Measurements from ENCODE around the gene C19orf53.
A peak's percentile ranks its signal among the peaks of the same experiment; 100 is the strongest.

Gene C19orf53

DNA sequence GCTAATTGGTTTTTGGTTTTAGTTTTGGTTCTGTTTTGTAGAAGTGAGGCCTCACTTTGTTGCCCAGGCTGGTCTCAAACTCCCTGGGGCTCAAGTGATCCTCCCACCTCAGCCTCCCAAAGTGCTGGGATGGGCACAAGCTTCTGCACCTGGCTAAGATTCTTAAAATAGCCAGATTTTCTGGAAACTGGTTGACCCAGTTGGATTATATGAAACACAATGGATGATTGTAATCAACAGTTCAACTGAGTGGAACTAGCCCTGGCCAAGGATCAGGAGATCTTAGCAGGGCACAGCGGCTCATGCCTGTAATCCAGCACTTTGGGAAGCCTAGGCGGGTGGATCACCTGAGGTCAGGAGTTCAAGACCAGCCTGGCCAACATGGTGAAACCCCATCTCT lies 39.5 kb upstream of the C19orf53 start:
- no peak overlapping the region for H3K4me3 ChIP-seq (ENCODE audit: low read depth, low read length)
- in situ Hi-C loops (cut with HindIII; ENCODE audit: low sequenced_read_pairs) = no loop called here
- no peak for DNase-seq (ENCODE audit: low read depth)
- TF ChIP-seq, protein P1, sequence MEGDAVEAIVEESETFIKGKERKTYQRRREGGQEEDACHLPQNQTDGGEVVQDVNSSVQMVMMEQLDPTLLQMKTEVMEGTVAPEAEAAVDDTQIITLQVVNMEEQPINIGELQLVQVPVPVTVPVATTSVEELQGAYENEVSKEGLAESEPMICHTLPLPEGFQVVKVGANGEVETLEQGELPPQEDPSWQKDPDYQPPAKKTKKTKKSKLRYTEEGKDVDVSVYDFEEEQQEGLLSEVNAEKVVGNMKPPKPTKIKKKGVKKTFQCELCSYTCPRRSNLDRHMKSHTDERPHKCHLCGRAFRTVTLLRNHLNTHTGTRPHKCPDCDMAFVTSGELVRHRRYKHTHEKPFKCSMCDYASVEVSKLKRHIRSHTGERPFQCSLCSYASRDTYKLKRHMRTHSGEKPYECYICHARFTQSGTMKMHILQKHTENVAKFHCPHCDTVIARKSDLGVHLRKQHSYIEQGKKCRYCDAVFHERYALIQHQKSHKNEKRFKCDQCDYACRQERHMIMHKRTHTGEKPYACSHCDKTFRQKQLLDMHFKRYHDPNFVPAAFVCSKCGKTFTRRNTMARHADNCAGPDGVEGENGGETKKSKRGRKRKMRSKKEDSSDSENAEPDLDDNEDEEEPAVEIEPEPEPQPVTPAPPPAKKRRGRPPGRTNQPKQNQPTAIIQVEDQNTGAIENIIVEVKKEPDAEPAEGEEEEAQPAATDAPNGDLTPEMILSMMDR (IDR thresholded peaks at IDR 0.05; ENCODE audit: low read depth, low read length, missing control alignments) = no peak

DNA sequence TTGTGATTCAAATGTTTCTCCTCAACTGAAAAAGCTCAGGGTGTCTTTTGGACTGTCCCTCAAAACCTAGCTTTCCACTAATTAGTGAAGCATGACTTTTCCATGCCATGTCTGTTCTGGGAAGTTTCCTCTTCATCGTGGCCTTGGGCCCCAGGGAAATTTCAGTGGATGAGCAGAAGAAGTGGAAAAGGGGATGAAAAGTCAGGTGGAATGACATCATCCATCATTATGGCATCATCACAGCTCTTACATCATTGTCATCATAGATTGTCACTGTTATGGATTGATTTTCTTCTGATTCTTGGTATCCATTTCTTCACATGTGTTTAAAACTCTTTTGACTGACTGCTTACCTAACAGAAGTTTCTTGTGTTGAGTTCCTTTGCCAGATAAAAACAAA lies 36.2 kb upstream of the C19orf53 start:
- no peak for DNase-seq (ENCODE audit: low read depth)
- TF ChIP-seq, protein P1 (IDR thresholded peaks at IDR 0.05; ENCODE audit: low read depth, low read length, missing control alignments) = no peak
- no peak overlapping the region for H3K4me3 ChIP-seq (ENCODE audit: low read depth, low read length)
- in situ Hi-C loops (cut with HindIII; ENCODE audit: low sequenced_read_pairs) = no loop called here

DNA sequence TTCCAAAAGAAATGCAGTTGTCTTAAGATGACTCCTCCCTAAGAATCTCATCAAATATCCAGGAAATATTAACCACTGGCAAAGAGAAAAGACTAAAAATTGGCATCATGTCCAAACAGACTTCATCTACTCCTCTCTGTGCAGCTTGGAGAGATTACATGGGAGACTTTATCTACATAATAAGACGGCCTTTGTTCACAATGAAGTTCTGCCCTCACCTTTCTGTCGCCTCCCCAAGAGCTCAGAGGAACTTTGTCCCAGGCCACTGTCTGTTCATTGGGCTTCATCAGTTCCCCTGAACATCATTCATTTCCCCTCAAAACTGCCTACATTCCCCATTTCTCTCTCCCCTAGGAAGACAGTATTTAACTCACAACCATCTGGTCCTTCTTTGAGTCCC lies 32.4 kb upstream of the C19orf53 start:
- in situ Hi-C loops (cut with HindIII; ENCODE audit: low sequenced_read_pairs) = no loop called here
- H3K4me3 ChIP-seq (ENCODE audit: low read depth, low read length) = no peak overlapping the region
- DNase-seq (ENCODE audit: low read depth) = no peak
- TF ChIP-seq, protein P1 (IDR thresholded peaks at IDR 0.05; ENCODE audit: low read depth, low read length, missing control alignments) = no peak

DNA sequence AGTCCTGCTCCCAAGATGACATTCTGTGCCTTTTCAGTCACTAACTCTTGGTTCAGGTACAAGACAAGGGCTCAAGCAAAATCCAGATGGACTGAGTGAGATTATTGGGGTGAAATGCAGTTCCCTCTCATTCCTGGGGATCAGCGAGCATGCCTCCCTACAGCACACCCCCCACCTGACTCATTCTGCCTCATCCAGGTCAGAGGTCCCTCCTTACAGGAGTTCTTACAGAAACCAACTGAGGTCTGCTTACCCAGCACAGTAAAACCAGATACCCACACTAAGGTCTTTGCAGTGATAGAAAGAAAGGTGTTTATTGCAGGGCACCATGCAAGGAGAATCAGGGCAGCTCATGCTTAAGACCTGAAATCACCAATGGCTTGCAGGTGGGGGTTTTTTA lies 31.5 kb upstream of the C19orf53 start:
- TF ChIP-seq, protein P1 (IDR thresholded peaks at IDR 0.05; ENCODE audit: low read depth, low read length, missing control alignments) = no peak
- DNase-seq (ENCODE audit: low read depth) = no peak
- in situ Hi-C loops (cut with HindIII; ENCODE audit: low sequenced_read_pairs) = no loop called here
- H3K4me3 ChIP-seq (ENCODE audit: low read depth, low read length) = no peak overlapping the region

DNA sequence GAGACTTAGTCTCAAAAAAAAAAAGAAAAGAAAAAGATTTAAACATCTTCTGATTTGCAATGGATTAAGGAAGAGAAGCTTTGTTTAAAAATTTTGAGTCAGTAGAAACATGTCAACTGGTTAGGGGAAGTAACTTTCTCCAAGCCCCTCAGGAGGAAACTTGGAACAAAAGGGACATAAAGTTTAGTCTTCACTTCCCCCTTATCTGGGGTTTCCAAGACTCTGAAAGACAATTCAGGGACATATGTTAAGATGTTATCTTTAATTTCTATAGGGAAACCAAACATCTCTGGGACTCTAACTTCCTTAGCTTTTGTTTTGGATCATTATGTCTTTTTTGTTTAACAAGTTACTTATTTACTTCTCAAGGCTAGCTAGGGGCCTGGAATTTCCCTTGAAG lies 30.1 kb upstream of the C19orf53 start:
- no peak overlapping the region for H3K4me3 ChIP-seq (ENCODE audit: low read depth, low read length)
- no peak for DNase-seq (ENCODE audit: low read depth)
- TF ChIP-seq, protein P1 (IDR thresholded peaks at IDR 0.05; ENCODE audit: low read depth, low read length, missing control alignments) = no peak
- in situ Hi-C loops (cut with HindIII; ENCODE audit: low sequenced_read_pairs) = no loop called here

DNA sequence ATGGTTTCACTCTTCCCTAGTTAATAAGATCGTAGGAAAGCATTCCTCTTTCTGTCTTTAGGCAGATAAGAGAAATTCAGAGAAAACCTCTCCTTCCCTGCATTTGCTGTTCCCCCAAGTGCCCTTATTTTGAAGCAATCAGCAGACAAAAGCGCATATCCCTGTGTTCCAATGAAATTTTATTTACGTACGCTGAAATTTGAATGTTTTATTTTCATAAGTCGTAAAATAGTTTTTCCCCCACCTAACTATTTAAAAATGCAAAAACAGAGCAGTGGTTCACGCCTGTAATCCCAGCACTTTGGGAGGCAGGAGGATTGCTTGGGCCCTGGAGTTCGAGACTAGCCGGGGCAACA lies 27.2 kb upstream of the C19orf53 start:
- TF ChIP-seq, protein P1 (IDR thresholded peaks at IDR 0.05; ENCODE audit: low read depth, low read length, missing control alignments) = no peak
- in situ Hi-C loops (cut with HindIII; ENCODE audit: low sequenced_read_pairs) = no loop called here
- no peak for DNase-seq (ENCODE audit: low read depth)
- peak overlapping the region; percentile 89 for H3K4me3 ChIP-seq (ENCODE audit: low read depth, low read length)
